ENCODE measurements around the gene ARHGAP35.

DNA sequence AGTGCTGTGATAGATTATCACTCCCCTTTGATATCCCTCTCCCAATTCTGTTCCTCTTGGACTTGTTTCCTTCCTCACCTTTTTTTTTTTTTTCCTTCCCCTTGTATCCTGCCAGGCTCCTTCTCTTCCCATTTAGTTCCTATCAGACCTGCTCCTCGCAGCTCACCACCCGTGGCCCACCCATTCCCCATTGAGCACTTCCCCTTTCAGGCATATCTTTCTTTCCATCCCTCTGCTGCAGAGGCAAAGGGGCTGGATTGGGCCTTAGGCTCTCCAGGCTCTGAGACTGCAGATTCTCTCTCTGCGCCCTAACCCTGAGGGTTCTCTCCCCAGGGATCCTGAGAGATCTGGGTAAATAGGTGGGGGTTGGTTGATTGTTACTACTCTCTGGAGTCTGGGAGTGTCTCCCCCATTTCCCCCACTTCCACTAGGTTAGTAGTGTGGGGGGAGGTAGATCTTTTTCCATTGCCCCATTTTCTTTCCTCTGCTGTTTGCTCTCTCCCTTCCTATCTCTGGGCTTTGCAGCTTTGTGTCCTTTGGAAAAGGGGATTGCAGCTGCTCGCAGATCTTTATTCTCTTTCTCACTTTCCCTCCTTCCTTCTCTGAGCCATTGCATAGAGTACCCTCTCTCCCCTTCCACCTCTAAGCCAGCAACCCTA is 2.3 kb downstream of the ARHGAP35 start:
- TF ChIP-seq POLR2AphosphoS5 (IDR thresholded peaks at IDR 0.05; ENCODE audit: insufficient read depth, low read depth, low read length) = no peak
- no peak for TF ChIP-seq MYC (IDR thresholded peaks at IDR 0.05; ENCODE audit: low read depth, low read length)
- TF ChIP-seq EZH2 (IDR thresholded peaks at IDR 0.05; ENCODE audit: borderline replicate concordance, low read depth, low read length, severe bottlenecking) = no peak
